GM23338 (cell line): ENCODE data around the gene TLR3.

Experiments used
- CREB1 ChIP-seq: fragments of 250-450 bp; sonication (Bioruptor Pico); IDR thresholded peaks from 2 replicates; pipeline ENCODE4 v1.5.0; 2020; ENCODE audit warnings: low read depth, mild to moderate bottlenecking, moderate library complexity
- CTCF ChIP-seq, 2 experiments: fragments of 200-600 bp in 1 of 2; sonication (generic) in 1 of 2; conservative IDR thresholded peaks; 2 replicates each; pipeline versions ENCODE4 v1.5.1 to v1.6.1; 2016 to 2017; ENCODE audit warnings: antibody characterized with exemption in 2 of 2, low read depth in 2 of 2, mild to moderate bottlenecking in 2 of 2, moderate library complexity in 1 of 2
- ETS1 ChIP-seq: IDR thresholded peaks from 2 replicates; pipeline ENCODE4 v1.6.1; 2016; ENCODE audit warnings: antibody characterized with exemption
- EZH2 ChIP-seq: fragments of 200-600 bp; sonication (generic); IDR thresholded peaks from one replicate; pipeline ENCODE4 v1.8.0; 2017; ENCODE audit warnings: antibody characterized with exemption, mild to moderate bottlenecking, low read depth; ENCODE audit not compliant: unreplicated experiment
- EZH2phosphoT487 ChIP-seq: fragments of 200-600 bp; sonication (generic); IDR thresholded peaks from one replicate; pipeline ENCODE4 v1.8.1; 2018; ENCODE audit warnings: antibody characterized with exemption; ENCODE audit not compliant: unreplicated experiment
- JUNB ChIP-seq: IDR thresholded peaks from one replicate; pipeline ENCODE4 v1.6.1; 2016; ENCODE audit warnings: antibody characterized with exemption; ENCODE audit not compliant: unreplicated experiment
- NANOG ChIP-seq: IDR thresholded peaks from 2 replicates; pipeline ENCODE4 v1.6.1; 2016; ENCODE audit warnings: antibody characterized with exemption, borderline replicate concordance
- POLR2AphosphoS5 ChIP-seq: IDR thresholded peaks from 2 replicates; pipeline ENCODE4 v1.6.1; 2016; ENCODE audit warnings: antibody characterized with exemption, low read depth
- REST ChIP-seq: IDR thresholded peaks from one replicate; pipeline ENCODE4 v1.6.1; 2018; ENCODE audit warnings: antibody characterized with exemption; ENCODE audit not compliant: unreplicated experiment
- ZNF114 ChIP-seq: fragments of 250-450 bp; sonication (Bioruptor Pico); IDR thresholded peaks from 2 replicates; pipeline ENCODE4 v1.5.0; 2020; ENCODE audit warnings: mild to moderate bottlenecking, moderate library complexity
- ZNF331 ChIP-seq: fragments of 250-450 bp; sonication (Bioruptor Pico); IDR thresholded peaks from 2 replicates; pipeline ENCODE4 v1.5.0; 2020; ENCODE audit warnings: low read depth, mild to moderate bottlenecking, moderate library complexity

DNA sequence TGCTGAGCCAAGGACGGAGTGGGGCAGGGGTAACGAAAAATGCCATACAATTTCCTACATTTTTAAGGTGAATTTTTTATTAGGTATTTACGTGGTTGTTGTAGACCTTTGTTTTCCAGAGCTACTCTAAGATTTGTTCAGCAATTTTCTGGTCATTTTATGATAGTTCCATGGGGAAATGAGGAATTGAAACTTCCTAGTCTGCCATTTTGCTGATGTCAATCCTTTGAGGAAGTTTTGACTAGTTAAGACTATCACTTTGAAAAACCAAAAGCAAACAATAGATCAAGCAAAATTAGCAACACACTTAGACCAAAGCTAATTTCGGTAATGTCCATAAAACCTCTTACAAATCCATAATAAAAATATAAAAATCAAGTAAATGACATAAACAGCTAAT, 7.0 kb upstream of the TLR3 start:
- no peak for TF ChIP-seq CTCF (conservative IDR thresholded peaks at IDR 0.05; ENCODE audit: low read depth in 2 of 2)
- TF ChIP-seq REST: no peak
- no peak for TF ChIP-seq POLR2AphosphoS5
- TF ChIP-seq EZH2: no peak
- no peak for TF ChIP-seq ZNF331 (CRISPR knock-in tag)
- no peak for TF ChIP-seq EZH2phosphoT487
- no peak for TF ChIP-seq ZNF114
- TF ChIP-seq CREB1 (CRISPR knock-in tag): no peak
- TF ChIP-seq NANOG: no peak
- TF ChIP-seq JUNB: no peak
- no peak for TF ChIP-seq ETS1
